ENCODE results near the gene PTPRO. TPM values are rescaled to one million over a fixed set of nuclear protein-coding genes. Genes with fewer than 3 reads are reported as not detected.

PTPRO gene
- total and polyA plus RNA-seq, 10 of the 15 experiments (the other 5 are each of a cell fraction or from before 2014, with no cell fraction given) = 1.2 to 5.3 (median 3.5) TPM

DNA sequence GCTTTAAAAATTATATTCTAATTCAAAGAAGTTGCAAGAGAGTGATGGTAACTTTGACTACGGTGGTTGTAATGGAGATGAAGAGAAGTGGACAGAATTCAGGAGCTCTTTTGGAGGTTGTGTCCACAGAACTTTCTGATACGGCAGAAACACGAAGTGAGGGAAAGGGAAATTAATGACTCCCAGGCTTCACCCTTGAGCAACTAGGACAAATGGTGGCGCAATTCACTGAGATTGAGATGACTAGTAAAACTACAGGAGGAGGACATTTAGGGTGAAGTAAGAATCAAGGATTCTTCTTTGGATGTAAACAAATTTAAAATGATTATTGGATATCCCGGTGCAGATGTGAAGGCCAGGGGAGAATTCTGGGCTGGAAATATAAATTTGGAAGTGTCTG is 212.6 kb downstream of the PTPRO start (continued):
- TF ChIP-seq, protein P1, sequence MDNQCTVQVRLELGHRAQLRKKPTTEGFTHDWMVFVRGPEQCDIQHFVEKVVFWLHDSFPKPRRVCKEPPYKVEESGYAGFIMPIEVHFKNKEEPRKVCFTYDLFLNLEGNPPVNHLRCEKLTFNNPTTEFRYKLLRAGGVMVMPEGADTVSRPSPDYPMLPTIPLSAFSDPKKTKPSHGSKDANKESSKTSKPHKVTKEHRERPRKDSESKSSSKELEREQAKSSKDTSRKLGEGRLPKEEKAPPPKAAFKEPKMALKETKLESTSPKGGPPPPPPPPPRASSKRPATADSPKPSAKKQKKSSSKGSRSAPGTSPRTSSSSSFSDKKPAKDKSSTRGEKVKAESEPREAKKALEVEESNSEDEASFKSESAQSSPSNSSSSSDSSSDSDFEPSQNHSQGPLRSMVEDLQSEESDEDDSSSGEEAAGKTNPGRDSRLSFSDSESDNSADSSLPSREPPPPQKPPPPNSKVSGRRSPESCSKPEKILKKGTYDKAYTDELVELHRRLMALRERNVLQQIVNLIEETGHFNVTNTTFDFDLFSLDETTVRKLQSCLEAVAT (IDR thresholded peaks at IDR 0.05) = no peak
- TF ChIP-seq PAX8 (IDR thresholded peaks at IDR 0.05) (no peak), TCF3 (IDR thresholded peaks at IDR 0.05; ENCODE audit: borderline replicate concordance, insufficient read depth, low read depth, low read length) (no peak), ZBED1 (IDR thresholded peaks at IDR 0.05; ENCODE audit: borderline replicate concordance) (no peak), SMC3 (IDR thresholded peaks at IDR 0.05; ENCODE audit: borderline replicate concordance, low read length) (no peak), ZNF217 (IDR thresholded peaks at IDR 0.05) (no peak), HDAC2 (IDR thresholded peaks at IDR 0.05) (no peak), TBL1XR1 (IDR thresholded peaks at IDR 0.05; ENCODE audit: low read depth, low read length) (no peak)
- TF ChIP-seq, protein P2, sequence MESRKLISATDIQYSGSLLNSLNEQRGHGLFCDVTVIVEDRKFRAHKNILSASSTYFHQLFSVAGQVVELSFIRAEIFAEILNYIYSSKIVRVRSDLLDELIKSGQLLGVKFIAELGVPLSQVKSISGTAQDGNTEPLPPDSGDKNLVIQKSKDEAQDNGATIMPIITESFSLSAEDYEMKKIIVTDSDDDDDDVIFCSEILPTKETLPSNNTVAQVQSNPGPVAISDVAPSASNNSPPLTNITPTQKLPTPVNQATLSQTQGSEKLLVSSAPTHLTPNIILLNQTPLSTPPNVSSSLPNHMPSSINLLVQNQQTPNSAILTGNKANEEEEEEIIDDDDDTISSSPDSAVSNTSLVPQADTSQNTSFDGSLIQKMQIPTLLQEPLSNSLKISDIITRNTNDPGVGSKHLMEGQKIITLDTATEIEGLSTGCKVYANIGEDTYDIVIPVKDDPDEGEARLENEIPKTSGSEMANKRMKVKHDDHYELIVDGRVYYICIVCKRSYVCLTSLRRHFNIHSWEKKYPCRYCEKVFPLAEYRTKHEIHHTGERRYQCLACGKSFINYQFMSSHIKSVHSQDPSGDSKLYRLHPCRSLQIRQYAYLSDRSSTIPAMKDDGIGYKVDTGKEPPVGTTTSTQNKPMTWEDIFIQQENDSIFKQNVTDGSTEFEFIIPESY (IDR thresholded peaks at IDR 0.05) = no peak

DNA sequence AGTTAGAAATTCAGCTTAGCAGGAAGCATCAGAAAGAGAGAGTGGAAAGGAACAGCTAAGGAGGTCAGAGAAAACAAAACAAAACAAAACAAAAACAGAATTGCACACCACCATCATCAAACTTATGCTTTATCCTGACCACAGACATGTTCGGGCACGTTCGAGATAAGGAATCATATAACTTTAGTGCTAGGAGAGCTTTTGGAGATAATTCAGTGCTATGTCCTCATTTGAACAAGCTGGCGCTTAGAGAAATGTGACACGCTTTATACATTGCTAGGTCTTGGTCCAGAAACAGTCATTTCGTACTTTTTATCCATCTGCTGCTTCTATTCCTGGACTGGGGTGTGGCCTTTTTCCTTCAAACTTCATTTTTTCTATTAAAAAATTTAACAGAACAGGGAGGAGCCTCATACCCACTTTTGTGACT is 213.1 kb downstream of the PTPRO start:
- H3K27ac ChIP-seq (ENCODE audit: control insufficient read depth, insufficient read depth) = no peak overlapping the region
- H3K27me3 ChIP-seq (replicated peaks in 1 of 2; ENCODE audit: control insufficient read depth in 2 of 2, insufficient read depth in 2 of 2, low read length in 1 of 2) = no peaks in the 10 kb centered on the region
- TF ChIP-seq MEF2A (IDR thresholded peaks at IDR 0.05; ENCODE audit: insufficient read depth, low read depth, low read length) = no peak
- TF ChIP-seq BACH1 (IDR thresholded peaks at IDR 0.05; ENCODE audit: borderline replicate concordance) = no peak
- no peak for TF ChIP-seq POLR2AphosphoS5 (IDR thresholded peaks at IDR 0.05; ENCODE audit: low read length)
- TF ChIP-seq JUNB (IDR thresholded peaks at IDR 0.05) = no peak
- TF ChIP-seq NBN (IDR thresholded peaks at IDR 0.05) = no peak
- H3K36me3 ChIP-seq (ENCODE audit: control insufficient read depth in 2 of 2, insufficient read depth in 2 of 2, low read length in 1 of 2) = no peaks in the 10 kb centered on the region
- H3K4me3 ChIP-seq = no peak overlapping the region
- RAD21 ChIA-PET (ENCODE audit: unreplicated experiment) = interaction anchor here (1.0 to 11.8 kb wide), 10 partner anchors 9 to 321 kb away, joined by 3 to 609 read pairs (median 16); no protein-coding TSS in a partner anchor
- POLR2A ChIA-PET = interaction anchor here (0.6 to 1.8 kb wide), 5 partner anchors 9 to 45 kb away, joined by 3 to 7 read pairs (median 5); no protein-coding TSS in a partner anchor
- FAIRE-seq = no peak
- no peaks in the 10 kb centered on the region; the same call in 2 of the 3 replicates for H3K9me3 ChIP-seq (replicated peaks; ENCODE audit: control insufficient read depth, insufficient read depth, low read length)
- H3K79me2 ChIP-seq (ENCODE audit: control insufficient read depth, insufficient read depth, low read length) = no peaks in the 10 kb centered on the region
- ATAC-seq = no peak
- no peak overlapping the region for H3K4me2 ChIP-seq (ENCODE audit: control insufficient read depth, insufficient read depth)
- no peak for DNase-seq (ENCODE audit: low read depth, low spot score)
- WGBS (ENCODE audit: insufficient coverage, insufficient replicate concordance, low lambda C conversion rate, missing lambda C conversion rate) = 92% methylated on average over 6 of the region's 6 CpGs
- in situ Hi-C loops (cut with MboI) = no loop called here
- no peaks in the 10 kb centered on the region; the same call in 1 of the 2 replicates for H3K4me1 ChIP-seq (ENCODE audit: control insufficient read depth, insufficient read depth, low read length)
- SMC1A ChIA-PET (ENCODE audit: uncharacterized antibody, unreplicated experiment) = interaction anchor here (0.8 to 13.5 kb wide), 9 partner anchors 11 to 322 kb away, joined by 3 to 853 read pairs (median 13); no protein-coding TSS in a partner anchor
- intact Hi-C loops (cut with micrococcal nuclease; ENCODE audit: unreplicated experiment) = no loop called here
- H2AFZ ChIP-seq (ENCODE audit: control insufficient read depth, low read depth, low read length) = no peak overlapping the region
- no peaks in the 10 kb centered on the region for H4K20me1 ChIP-seq (ENCODE audit: control insufficient read depth, insufficient read depth)
- CTCF ChIA-PET = interaction anchor here (0.6 to 13.6 kb wide), 11 partner anchors 12 to 1158 kb away, joined by 3 to 1078 read pairs (median 6); no protein-coding TSS in a partner anchor
- BruUV-seq (replicated peaks) = no TSS peak
- H3K9ac ChIP-seq (ENCODE audit: control insufficient read depth, insufficient read depth, low read length) = no peak overlapping the region

Measured in GM12878 (cell line).